ENCODE measurements around the gene ORC3.

DNA sequence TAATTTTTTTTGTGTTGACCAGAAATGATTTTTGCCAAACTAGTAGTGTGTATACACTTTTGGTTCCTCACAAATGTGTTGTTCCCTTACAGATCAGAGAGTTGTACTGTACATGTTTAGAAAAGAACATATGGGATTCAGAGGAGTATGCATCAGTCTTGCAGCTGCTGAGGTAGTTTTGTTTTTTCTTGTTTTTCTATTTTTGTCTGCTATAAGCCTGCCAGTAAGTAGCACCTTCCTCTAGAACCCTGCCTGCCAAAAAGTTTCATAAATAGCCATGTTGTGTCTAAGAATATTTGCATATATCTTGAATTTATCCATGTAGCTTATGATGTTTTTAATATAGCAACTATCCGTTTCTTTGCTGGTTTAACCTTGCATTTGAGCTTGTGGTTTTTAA is 46.4 kb downstream of the ORC3 start:
- no peak for TF ChIP-seq EZH2 (IDR thresholded peaks at IDR 0.05; ENCODE audit: borderline replicate concordance, insufficient read depth, low read depth, low read length, poor library complexity, severe bottlenecking)
- TF ChIP-seq, protein P1, sequence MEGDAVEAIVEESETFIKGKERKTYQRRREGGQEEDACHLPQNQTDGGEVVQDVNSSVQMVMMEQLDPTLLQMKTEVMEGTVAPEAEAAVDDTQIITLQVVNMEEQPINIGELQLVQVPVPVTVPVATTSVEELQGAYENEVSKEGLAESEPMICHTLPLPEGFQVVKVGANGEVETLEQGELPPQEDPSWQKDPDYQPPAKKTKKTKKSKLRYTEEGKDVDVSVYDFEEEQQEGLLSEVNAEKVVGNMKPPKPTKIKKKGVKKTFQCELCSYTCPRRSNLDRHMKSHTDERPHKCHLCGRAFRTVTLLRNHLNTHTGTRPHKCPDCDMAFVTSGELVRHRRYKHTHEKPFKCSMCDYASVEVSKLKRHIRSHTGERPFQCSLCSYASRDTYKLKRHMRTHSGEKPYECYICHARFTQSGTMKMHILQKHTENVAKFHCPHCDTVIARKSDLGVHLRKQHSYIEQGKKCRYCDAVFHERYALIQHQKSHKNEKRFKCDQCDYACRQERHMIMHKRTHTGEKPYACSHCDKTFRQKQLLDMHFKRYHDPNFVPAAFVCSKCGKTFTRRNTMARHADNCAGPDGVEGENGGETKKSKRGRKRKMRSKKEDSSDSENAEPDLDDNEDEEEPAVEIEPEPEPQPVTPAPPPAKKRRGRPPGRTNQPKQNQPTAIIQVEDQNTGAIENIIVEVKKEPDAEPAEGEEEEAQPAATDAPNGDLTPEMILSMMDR (IDR thresholded peaks at IDR 0.05), result no peak
